Measurements from ENCODE around the gene TMEM175. TPM values are rescaled to one million over a fixed set of nuclear protein-coding genes. Genes with fewer than 3 reads are reported as not detected.

TMEM175 gene
- total and polyA plus RNA-seq, 2 of the 13 experiments (the other 11 are each of a cell fraction or from before 2014, with no cell fraction given): 5.1 to 9.9 TPM

- peak; percentile 77 for TF ChIP-seq ZBTB33 (CRISPR knock-in tag; IDR thresholded peaks at IDR 0.05)
- TF ChIP-seq, protein P1, sequence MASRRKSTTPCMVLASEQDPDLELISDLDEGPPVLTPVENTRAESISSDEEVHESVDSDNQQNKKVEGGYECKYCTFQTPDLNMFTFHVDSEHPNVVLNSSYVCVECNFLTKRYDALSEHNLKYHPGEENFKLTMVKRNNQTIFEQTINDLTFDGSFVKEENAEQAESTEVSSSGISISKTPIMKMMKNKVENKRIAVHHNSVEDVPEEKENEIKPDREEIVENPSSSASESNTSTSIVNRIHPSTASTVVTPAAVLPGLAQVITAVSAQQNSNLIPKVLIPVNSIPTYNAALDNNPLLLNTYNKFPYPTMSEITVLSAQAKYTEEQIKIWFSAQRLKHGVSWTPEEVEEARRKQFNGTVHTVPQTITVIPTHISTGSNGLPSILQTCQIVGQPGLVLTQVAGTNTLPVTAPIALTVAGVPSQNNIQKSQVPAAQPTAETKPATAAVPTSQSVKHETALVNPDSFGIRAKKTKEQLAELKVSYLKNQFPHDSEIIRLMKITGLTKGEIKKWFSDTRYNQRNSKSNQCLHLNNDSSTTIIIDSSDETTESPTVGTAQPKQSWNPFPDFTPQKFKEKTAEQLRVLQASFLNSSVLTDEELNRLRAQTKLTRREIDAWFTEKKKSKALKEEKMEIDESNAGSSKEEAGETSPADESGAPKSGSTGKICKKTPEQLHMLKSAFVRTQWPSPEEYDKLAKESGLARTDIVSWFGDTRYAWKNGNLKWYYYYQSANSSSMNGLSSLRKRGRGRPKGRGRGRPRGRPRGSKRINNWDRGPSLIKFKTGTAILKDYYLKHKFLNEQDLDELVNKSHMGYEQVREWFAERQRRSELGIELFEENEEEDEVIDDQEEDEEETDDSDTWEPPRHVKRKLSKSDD (CRISPR knock-in tag; IDR thresholded peaks at IDR 0.05; ENCODE audit: low read depth): 0 out of 2 replicates have a peak, but pooled peaks have one; percentile 22
Measured at GRCh38 chr4:988726-989721, 56.8 kb downstream of the TMEM175 start (continued).

- Histone ChIP-seq H3K4me1 (ENCODE audit: insufficient read depth, low read length) (peaks cover 53% of the 10 kb centered on the region), H3K4me2 (ENCODE audit: low read depth, low read length) (no peak overlapping the region), H3K9me3 (ENCODE audit: low read length) (no peaks in the 10 kb centered on the region), H3K36me3 (replicated peaks in 1 of 2; ENCODE audit: control insufficient read depth in 1 of 2, insufficient read depth in 2 of 2, low read length in 2 of 2) (peaks cover 9 to 15% of the 10 kb centered on the region in 2 experiments; a peak in 4 of 5 replicates), H3K4me3 (replicated peaks in 1 of 3; ENCODE audit: insufficient read depth in 1 of 3, low read depth in 2 of 3, low read length in 3 of 3) (no peak overlapping the region), H2AFZ (ENCODE audit: low read length) (no peak overlapping the region), H4K20me1 (ENCODE audit: insufficient read depth, low read length) (no peaks in the 10 kb centered on the region), H3K9ac (ENCODE audit: insufficient read depth, low read depth, low read length) (no peak overlapping the region), H3K79me2 (ENCODE audit: insufficient read depth, low read length) (peaks cover 16% of the 10 kb centered on the region), H3K27me3 (ENCODE audit: control insufficient read depth in 1 of 2, insufficient read depth in 2 of 2, low read length in 2 of 2) (no peaks in the 10 kb centered on the region; a peak in 1 of 5 replicates), H3K27ac (ENCODE audit: extremely low read length, insufficient read depth, low read length) (no peak overlapping the region)
- TF ChIP-seq ZNF775 (CRISPR knock-in tag; IDR thresholded peaks at IDR 0.05; ENCODE audit: borderline replicate concordance): no peak
- TF ChIP-seq ZFP1 (CRISPR knock-in tag; IDR thresholded peaks at IDR 0.05): no peak
- peak; percentile 42; the same call in 1 of the 2 replicates for TF ChIP-seq RBFOX2 (IDR thresholded peaks at IDR 0.05; ENCODE audit: low read depth, low read length)
- TF ChIP-seq CEBPB (IDR thresholded peaks at IDR 0.05; ENCODE audit: borderline replicate concordance, low read depth, low read length): no peak
- TF ChIP-seq HNRNPL (IDR thresholded peaks at IDR 0.05; ENCODE audit: low read depth, low read length): 0 out of 2 replicates have a peak, but pooled peaks have one; percentile 50
- peak in 1 of 2 experiments; percentile 38; a peak in 1 of 4 replicates for TF ChIP-seq POLR2A (IDR thresholded peaks at IDR 0.05; ENCODE audit: insufficient read depth in 1 of 2, low read depth in 2 of 2, low read length in 2 of 2)
- TF ChIP-seq HOXA5 (CRISPR knock-in tag; IDR thresholded peaks at IDR 0.05): no peak
- no peak for TF ChIP-seq AGO1 (IDR thresholded peaks at IDR 0.05; ENCODE audit: low read depth, low read length, poor library complexity, severe bottlenecking)
- TF ChIP-seq ZBTB33 (CRISPR knock-in tag; IDR thresholded peaks at IDR 0.05): peak; percentile 49; the same call in 1 of the 2 replicates
- no peak for TF ChIP-seq ZNF878 (CRISPR knock-in tag; IDR thresholded peaks at IDR 0.05)
- no peak for FAIRE-seq
- intact Hi-C loops (cut with micrococcal nuclease; ENCODE audit: unreplicated experiment) (no loop called here), in situ Hi-C loops (cut with HindIII; ENCODE audit: extremely low pct_ligation_motif_present, low pct_unique_long_range_greater_than_20kb) (loop anchor here (5.0 to 10.0 kb wide), 2 partner anchors 58 to 175 kb away; partner anchors contain the start of genes GAK and TMEM175)
- no peak for DNase-seq (ENCODE audit: low spot score)
- POLR2A ChIA-PET: no interaction called here
- 96% methylated on average over 35 of the region's 58 CpGs for WGBS (ENCODE audit: low lambda C conversion rate)
- no peak for ATAC-seq
- BruUV-seq (replicated peaks): no TSS peak
- CTCF ChIA-PET (ENCODE audit: low intra/inter-chr PET ratio, low total read pairs): no interaction called here
Measured at GRCh38 chr4:989722-990471, 57.6 kb downstream of the TMEM175 start.

Measured in HepG2 (cell line).